ENCODE measurements around the gene MSANTD3.
"Not testable (repeated sequence)": the region's sequence is repeated elsewhere in the genome, so short reads cannot be mapped to it uniquely, and the experiment has no call there.

MSANTD3 gene

GRCh38 chr9:100437860-100438805, 11.2 kb downstream of the MSANTD3 start:
- CTCF ChIA-PET, result interaction anchor here (0.7 to 3.4 kb wide), 26 partner anchors 9 to 1223 kb away, joined by 3 to 24 read pairs (median 6); partner anchors contain the start of genes MSANTD3 and TMEFF1
- TF ChIP-seq CTCF (IDR thresholded peaks at IDR 0.05; ENCODE audit: control extremely low read depth, extremely low read depth, low read depth, missing control alignments), result peak; percentile 88
- DNase-seq (ENCODE audit: extremely low spot score), result peak; percentile 55
- POLR2A ChIA-PET, result no interaction called here

GRCh38 chr9:100440071-100440470, 13.1 kb downstream of the MSANTD3 start:
- DNase-seq (ENCODE audit: extremely low spot score), result no peak
- TF ChIP-seq CTCF (IDR thresholded peaks at IDR 0.05; ENCODE audit: control extremely low read depth, extremely low read depth, low read depth, missing control alignments), result no peak
- CTCF ChIA-PET, result interaction anchor here (2.5 kb wide), 1 partner anchor 10 kb away, joined by 10 read pairs; no protein-coding TSS in a partner anchor
- POLR2A ChIA-PET, result interaction anchor here (0.6 kb wide), 1 partner anchor 247 kb away, joined by 5 read pairs; no protein-coding TSS in a partner anchor

GRCh38 chr9:100440487-100440886, 13.5 kb downstream of the MSANTD3 start:
- ChIA-PET POLR2A (interaction anchor here (0.6 kb wide), 1 partner anchor 248 kb away, joined by 5 read pairs; no protein-coding TSS in a partner anchor), CTCF (interaction anchor here (2.5 kb wide), 1 partner anchor 10 kb away, joined by 10 read pairs; no protein-coding TSS in a partner anchor)
- DNase-seq (ENCODE audit: extremely low spot score), result not testable (repeated sequence)

- ChIA-PET POLR2A (no interaction called here), CTCF (interaction anchor here (1.0 to 2.5 kb wide), 3 partner anchors 9 to 154 kb away, joined by 3 to 10 read pairs (median 3); no protein-coding TSS in a partner anchor)
- DNase-seq (ENCODE audit: extremely low spot score), result no peak
- TF ChIP-seq CTCF (IDR thresholded peaks at IDR 0.05; ENCODE audit: control extremely low read depth, extremely low read depth, low read depth, missing control alignments), result no peak
Observed at GRCh38 chr9:100441911-100442361, 15.0 kb downstream of the MSANTD3 start.

- no peak for DNase-seq (ENCODE audit: extremely low spot score)
- no peak for TF ChIP-seq CTCF (IDR thresholded peaks at IDR 0.05; ENCODE audit: control extremely low read depth, extremely low read depth, low read depth, missing control alignments)
- CTCF ChIA-PET, result interaction anchor here (1.1 kb wide), 1 partner anchor 29 kb away, joined by 4 read pairs; no protein-coding TSS in a partner anchor
- POLR2A ChIA-PET, result no interaction called here
Observed at GRCh38 chr9:100443781-100444768, 17.1 kb downstream of the MSANTD3 start.

- POLR2A ChIA-PET, result no interaction called here
- DNase-seq (ENCODE audit: extremely low spot score), result no peak
- no peak for TF ChIP-seq CTCF (IDR thresholded peaks at IDR 0.05; ENCODE audit: control extremely low read depth, extremely low read depth, low read depth, missing control alignments)
- CTCF ChIA-PET, result interaction anchor here (1.1 kb wide), 1 partner anchor 9 kb away, joined by 3 read pairs; no protein-coding TSS in a partner anchor
Observed at GRCh38 chr9:100445161-100445902, 18.4 kb downstream of the MSANTD3 start.

Data from GM10248 (cell line).